ENCODE measurements around the gene OR52E1. TPM values are rescaled to one million over a fixed set of nuclear protein-coding genes. Genes with fewer than 3 reads are reported as not detected.

The OR52E1 gene
- total and polyA plus RNA-seq, 4 donors, result not detected

DNA sequence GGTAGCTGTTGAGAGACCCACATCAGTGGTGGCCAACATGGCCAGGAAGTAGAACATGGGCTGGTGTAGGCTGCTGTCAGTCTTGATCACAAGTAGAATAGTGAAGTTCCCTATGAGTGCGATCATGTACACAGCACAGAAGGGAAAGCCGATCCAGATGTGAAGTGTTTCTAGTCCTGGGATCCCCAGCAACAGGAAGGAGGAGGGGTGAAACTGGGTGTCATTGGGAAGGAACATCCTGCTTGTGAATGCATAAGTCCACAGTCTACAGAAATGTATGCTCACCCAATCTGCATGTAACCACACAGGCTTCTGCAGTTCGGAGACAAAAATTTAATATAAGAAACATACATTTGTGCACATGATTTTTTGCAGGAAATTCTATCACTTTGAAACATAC lies 10.0 kb upstream of the OR52E1 start, which contains the start of gene OR52E2:
OR52E2 (minus strand) TSS at position 237 of the 400 bp plus-strand sequence; CDS start at position 237, 0 bp downstream.
- H3K4me1 ChIP-seq (ENCODE audit: control insufficient read depth in 4 of 4, insufficient read depth in 4 of 4, low read length in 3 of 4), result no peaks in the 10 kb centered on the region
- no peak within 1 kb of the TSS for H3K9ac ChIP-seq (ENCODE audit: low read depth in 1 of 2, low read length in 2 of 2)
- H3K27ac ChIP-seq (ENCODE audit: low read depth in 1 of 2, low read length in 2 of 2), result no peak within 1 kb of the TSS
- no peak for DNase-seq (ENCODE audit: low spot score)
- no peaks in the 10 kb centered on the region for H3K36me3 ChIP-seq (ENCODE audit: control insufficient read depth in 4 of 4, insufficient read depth in 3 of 4, low read depth in 1 of 4, low read length in 3 of 4)
- no peak within 1 kb of the TSS for H3K4me3 ChIP-seq (ENCODE audit: low read depth in 1 of 3, low read length in 3 of 3)
- WGBS, result 83% methylated on average over 3 of the region's 3 CpGs
- H3K27me3 ChIP-seq (ENCODE audit: control insufficient read depth in 4 of 4, insufficient read depth in 4 of 4, low read length in 3 of 4), result no peaks in the 10 kb centered on the region
- no peaks in the 10 kb centered on the region for H3K9me3 ChIP-seq (ENCODE audit: control insufficient read depth in 4 of 4, low read length in 3 of 4)
- TF ChIP-seq TAF1 (conservative IDR thresholded peaks at IDR 0.05) (no peak), FOXA2 (IDR thresholded peaks at IDR 0.05) (no peak), YY1 (IDR thresholded peaks at IDR 0.05) (no peak), FOXA1 (IDR thresholded peaks at IDR 0.05) (no peak), HNF4A (conservative IDR thresholded peaks at IDR 0.05) (no peak), NR2F2 (IDR thresholded peaks at IDR 0.05) (no peak), RAD21 (IDR thresholded peaks at IDR 0.05) (no peak), HNF4G (IDR thresholded peaks at IDR 0.05) (no peak), RXRA (IDR thresholded peaks at IDR 0.05) (no peak), GABPA (IDR thresholded peaks at IDR 0.05 in 1 of 2, conservative IDR thresholded peaks at IDR 0.05 in 1 of 2) (no peak), JUND (IDR thresholded peaks at IDR 0.05) (no peak), SP1 (IDR thresholded peaks at IDR 0.05) (no peak), EGR1 (IDR thresholded peaks at IDR 0.05; ENCODE audit: low read depth in 2 of 2) (no peak)
- TF ChIP-seq, protein P1, sequence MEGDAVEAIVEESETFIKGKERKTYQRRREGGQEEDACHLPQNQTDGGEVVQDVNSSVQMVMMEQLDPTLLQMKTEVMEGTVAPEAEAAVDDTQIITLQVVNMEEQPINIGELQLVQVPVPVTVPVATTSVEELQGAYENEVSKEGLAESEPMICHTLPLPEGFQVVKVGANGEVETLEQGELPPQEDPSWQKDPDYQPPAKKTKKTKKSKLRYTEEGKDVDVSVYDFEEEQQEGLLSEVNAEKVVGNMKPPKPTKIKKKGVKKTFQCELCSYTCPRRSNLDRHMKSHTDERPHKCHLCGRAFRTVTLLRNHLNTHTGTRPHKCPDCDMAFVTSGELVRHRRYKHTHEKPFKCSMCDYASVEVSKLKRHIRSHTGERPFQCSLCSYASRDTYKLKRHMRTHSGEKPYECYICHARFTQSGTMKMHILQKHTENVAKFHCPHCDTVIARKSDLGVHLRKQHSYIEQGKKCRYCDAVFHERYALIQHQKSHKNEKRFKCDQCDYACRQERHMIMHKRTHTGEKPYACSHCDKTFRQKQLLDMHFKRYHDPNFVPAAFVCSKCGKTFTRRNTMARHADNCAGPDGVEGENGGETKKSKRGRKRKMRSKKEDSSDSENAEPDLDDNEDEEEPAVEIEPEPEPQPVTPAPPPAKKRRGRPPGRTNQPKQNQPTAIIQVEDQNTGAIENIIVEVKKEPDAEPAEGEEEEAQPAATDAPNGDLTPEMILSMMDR (IDR thresholded peaks at IDR 0.05; ENCODE audit: low read depth, low read length, missing input control), result no peak
- TF ChIP-seq, protein P2, sequence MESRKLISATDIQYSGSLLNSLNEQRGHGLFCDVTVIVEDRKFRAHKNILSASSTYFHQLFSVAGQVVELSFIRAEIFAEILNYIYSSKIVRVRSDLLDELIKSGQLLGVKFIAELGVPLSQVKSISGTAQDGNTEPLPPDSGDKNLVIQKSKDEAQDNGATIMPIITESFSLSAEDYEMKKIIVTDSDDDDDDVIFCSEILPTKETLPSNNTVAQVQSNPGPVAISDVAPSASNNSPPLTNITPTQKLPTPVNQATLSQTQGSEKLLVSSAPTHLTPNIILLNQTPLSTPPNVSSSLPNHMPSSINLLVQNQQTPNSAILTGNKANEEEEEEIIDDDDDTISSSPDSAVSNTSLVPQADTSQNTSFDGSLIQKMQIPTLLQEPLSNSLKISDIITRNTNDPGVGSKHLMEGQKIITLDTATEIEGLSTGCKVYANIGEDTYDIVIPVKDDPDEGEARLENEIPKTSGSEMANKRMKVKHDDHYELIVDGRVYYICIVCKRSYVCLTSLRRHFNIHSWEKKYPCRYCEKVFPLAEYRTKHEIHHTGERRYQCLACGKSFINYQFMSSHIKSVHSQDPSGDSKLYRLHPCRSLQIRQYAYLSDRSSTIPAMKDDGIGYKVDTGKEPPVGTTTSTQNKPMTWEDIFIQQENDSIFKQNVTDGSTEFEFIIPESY (IDR thresholded peaks at IDR 0.05), result no peak
- TF ChIP-seq, protein P3, sequence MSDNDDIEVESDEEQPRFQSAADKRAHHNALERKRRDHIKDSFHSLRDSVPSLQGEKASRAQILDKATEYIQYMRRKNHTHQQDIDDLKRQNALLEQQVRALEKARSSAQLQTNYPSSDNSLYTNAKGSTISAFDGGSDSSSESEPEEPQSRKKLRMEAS (IDR thresholded peaks at IDR 0.05), result no peak
- TF ChIP-seq, protein P4, sequence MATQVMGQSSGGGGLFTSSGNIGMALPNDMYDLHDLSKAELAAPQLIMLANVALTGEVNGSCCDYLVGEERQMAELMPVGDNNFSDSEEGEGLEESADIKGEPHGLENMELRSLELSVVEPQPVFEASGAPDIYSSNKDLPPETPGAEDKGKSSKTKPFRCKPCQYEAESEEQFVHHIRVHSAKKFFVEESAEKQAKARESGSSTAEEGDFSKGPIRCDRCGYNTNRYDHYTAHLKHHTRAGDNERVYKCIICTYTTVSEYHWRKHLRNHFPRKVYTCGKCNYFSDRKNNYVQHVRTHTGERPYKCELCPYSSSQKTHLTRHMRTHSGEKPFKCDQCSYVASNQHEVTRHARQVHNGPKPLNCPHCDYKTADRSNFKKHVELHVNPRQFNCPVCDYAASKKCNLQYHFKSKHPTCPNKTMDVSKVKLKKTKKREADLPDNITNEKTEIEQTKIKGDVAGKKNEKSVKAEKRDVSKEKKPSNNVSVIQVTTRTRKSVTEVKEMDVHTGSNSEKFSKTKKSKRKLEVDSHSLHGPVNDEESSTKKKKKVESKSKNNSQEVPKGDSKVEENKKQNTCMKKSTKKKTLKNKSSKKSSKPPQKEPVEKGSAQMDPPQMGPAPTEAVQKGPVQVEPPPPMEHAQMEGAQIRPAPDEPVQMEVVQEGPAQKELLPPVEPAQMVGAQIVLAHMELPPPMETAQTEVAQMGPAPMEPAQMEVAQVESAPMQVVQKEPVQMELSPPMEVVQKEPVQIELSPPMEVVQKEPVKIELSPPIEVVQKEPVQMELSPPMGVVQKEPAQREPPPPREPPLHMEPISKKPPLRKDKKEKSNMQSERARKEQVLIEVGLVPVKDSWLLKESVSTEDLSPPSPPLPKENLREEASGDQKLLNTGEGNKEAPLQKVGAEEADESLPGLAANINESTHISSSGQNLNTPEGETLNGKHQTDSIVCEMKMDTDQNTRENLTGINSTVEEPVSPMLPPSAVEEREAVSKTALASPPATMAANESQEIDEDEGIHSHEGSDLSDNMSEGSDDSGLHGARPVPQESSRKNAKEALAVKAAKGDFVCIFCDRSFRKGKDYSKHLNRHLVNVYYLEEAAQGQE (IDR thresholded peaks at IDR 0.05), result no peak
- TF ChIP-seq, protein P5, sequence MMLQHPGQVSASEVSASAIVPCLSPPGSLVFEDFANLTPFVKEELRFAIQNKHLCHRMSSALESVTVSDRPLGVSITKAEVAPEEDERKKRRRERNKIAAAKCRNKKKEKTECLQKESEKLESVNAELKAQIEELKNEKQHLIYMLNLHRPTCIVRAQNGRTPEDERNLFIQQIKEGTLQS (IDR thresholded peaks at IDR 0.05), result no peak
